ENCODE measurements around the gene KCNH8. TPM values are rescaled to one million over a fixed set of nuclear protein-coding genes. Genes with fewer than 3 reads are reported as not detected.

KCNH8 gene
- polyA plus RNA-seq, 3 donors, result 0.03 TPM; not detected in 2

DNA sequence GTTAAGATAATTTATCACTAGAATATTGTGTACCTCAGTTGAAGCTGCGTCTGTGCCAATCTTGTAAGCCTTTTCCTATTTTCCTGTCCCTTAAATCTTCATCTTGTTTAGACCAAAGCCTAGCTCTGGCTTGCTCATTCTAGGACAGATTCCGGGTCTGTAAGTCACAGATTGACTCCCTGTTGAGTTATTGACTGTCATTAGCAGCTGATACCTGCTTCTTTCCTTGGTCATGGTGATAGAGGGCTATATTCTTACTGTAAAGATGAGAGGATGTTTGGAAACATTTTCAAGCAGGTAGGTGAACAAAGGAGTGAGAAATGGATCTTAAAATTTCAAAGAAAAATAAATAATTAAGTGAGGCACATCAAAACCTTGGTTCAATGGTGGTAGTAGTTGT lies 200.2 kb downstream of the KCNH8 start:
- Histone ChIP-seq H4K20me1 (ENCODE audit: insufficient read depth, low read length) (no peaks in the 10 kb centered on the region), H3K27ac (ENCODE audit: low read depth in 1 of 2, low read length in 2 of 2) (no peak overlapping the region), H3K9me3 (replicated peaks in 1 of 2; ENCODE audit: control insufficient read depth in 1 of 2, insufficient read depth in 1 of 2, low read length in 2 of 2) (no peaks in the 10 kb centered on the region), H2AFZ (ENCODE audit: insufficient read depth, low read depth, low read length, poor library complexity, severe bottlenecking) (no peak overlapping the region), H3K4me2 (replicated peaks; ENCODE audit: extremely low read depth, low read length, poor library complexity, severe bottlenecking) (no peak overlapping the region), H3K4me3 (replicated peaks in 1 of 3; ENCODE audit: low read depth in 2 of 3, low read length in 3 of 3) (no peak overlapping the region), H3K27me3 (ENCODE audit: control insufficient read depth in 2 of 2, insufficient read depth in 2 of 2, low read length in 2 of 2) (no peaks in the 10 kb centered on the region), H3K36me3 (replicated peaks in 1 of 2; ENCODE audit: control insufficient read depth in 1 of 2, insufficient read depth in 2 of 2, low read length in 2 of 2) (no peaks in the 10 kb centered on the region), H3K9ac (ENCODE audit: insufficient read depth, low read length, poor library complexity, severe bottlenecking) (no peak overlapping the region), H3K4me1 (ENCODE audit: control insufficient read depth in 1 of 2, insufficient read depth in 2 of 2, low read length in 2 of 2) (no peaks in the 10 kb centered on the region), H3K79me2 (ENCODE audit: insufficient read depth, low read length) (no peaks in the 10 kb centered on the region)
- no peak overlapping the region for H3K4me3 Mint-ChIP-seq
- WGBS (ENCODE audit: insufficient coverage), result 83% methylated on average over 1 of the region's 2 CpGs
- DNase-seq, result no peak
- H3K27ac Mint-ChIP-seq, result peak overlapping the region in 1 of 7 donors; percentile 27
- H3K4me1 Mint-ChIP-seq, result peaks cover 9% of the 10 kb centered on the region
- TF ChIP-seq, protein P1, sequence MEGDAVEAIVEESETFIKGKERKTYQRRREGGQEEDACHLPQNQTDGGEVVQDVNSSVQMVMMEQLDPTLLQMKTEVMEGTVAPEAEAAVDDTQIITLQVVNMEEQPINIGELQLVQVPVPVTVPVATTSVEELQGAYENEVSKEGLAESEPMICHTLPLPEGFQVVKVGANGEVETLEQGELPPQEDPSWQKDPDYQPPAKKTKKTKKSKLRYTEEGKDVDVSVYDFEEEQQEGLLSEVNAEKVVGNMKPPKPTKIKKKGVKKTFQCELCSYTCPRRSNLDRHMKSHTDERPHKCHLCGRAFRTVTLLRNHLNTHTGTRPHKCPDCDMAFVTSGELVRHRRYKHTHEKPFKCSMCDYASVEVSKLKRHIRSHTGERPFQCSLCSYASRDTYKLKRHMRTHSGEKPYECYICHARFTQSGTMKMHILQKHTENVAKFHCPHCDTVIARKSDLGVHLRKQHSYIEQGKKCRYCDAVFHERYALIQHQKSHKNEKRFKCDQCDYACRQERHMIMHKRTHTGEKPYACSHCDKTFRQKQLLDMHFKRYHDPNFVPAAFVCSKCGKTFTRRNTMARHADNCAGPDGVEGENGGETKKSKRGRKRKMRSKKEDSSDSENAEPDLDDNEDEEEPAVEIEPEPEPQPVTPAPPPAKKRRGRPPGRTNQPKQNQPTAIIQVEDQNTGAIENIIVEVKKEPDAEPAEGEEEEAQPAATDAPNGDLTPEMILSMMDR (IDR thresholded peaks at IDR 0.05), result no peak
- intact Hi-C loops (cut with micrococcal nuclease), result no loop called here
- H3K27me3 Mint-ChIP-seq (ENCODE audit: low read depth in 3 of 3), result peaks cover 0 to 2% (median 0%) of the 10 kb centered on the region in 3 donors
- H3K9me3 Mint-ChIP-seq, result peaks cover 0 to 4% (median 0%) of the 10 kb centered on the region in 7 donors
- H3K36me3 Mint-ChIP-seq, result no peaks in the 10 kb centered on the region

GRCh38 chr3:19348941-19349564 lies 200.7 kb downstream of the KCNH8 start:
- WGBS (ENCODE audit: insufficient coverage), result 56% methylated on average over 3 of the region's 5 CpGs
- Histone ChIP-seq H4K20me1 (ENCODE audit: insufficient read depth, low read length) (no peaks in the 10 kb centered on the region), H3K79me2 (ENCODE audit: insufficient read depth, low read length) (no peaks in the 10 kb centered on the region), H3K9ac (ENCODE audit: insufficient read depth, low read length, poor library complexity, severe bottlenecking) (no peak overlapping the region), H2AFZ (ENCODE audit: insufficient read depth, low read depth, low read length, poor library complexity, severe bottlenecking) (no peak overlapping the region), H3K36me3 (replicated peaks in 1 of 2; ENCODE audit: control insufficient read depth in 1 of 2, insufficient read depth in 2 of 2, low read length in 2 of 2) (no peaks in the 10 kb centered on the region), H3K4me1 (ENCODE audit: control insufficient read depth in 1 of 2, insufficient read depth in 2 of 2, low read length in 2 of 2) (no peaks in the 10 kb centered on the region), H3K4me3 (replicated peaks in 1 of 3; ENCODE audit: low read depth in 2 of 3, low read length in 3 of 3) (no peak overlapping the region), H3K4me2 (replicated peaks; ENCODE audit: extremely low read depth, low read length, poor library complexity, severe bottlenecking) (no peak overlapping the region), H3K9me3 (replicated peaks in 1 of 2; ENCODE audit: control insufficient read depth in 1 of 2, insufficient read depth in 1 of 2, low read length in 2 of 2) (no peaks in the 10 kb centered on the region), H3K27ac (ENCODE audit: low read depth in 1 of 2, low read length in 2 of 2) (no peak overlapping the region), H3K27me3 (ENCODE audit: control insufficient read depth in 2 of 2, insufficient read depth in 2 of 2, low read length in 2 of 2) (no peaks in the 10 kb centered on the region)
- Mint-ChIP-seq H3K27ac (no peak overlapping the region), H3K27me3 (ENCODE audit: low read depth in 3 of 3) (no peaks in the 10 kb centered on the region), H3K9me3 (peaks cover 0 to 6% (median 0%) of the 10 kb centered on the region in 7 donors), H3K4me3 (no peak overlapping the region), H3K36me3 (no peaks in the 10 kb centered on the region), H3K4me1 (peaks cover 9% of the 10 kb centered on the region)
- intact Hi-C loops (cut with micrococcal nuclease), result no loop called here
- TF ChIP-seq, protein P1 (IDR thresholded peaks at IDR 0.05), result peak; percentile 67
- DNase-seq, result no peak
